HepG2 (cell line): ENCODE data around the gene NENF.

Experiments
- CHD4 ChIP-seq: fragments of 200-600 bp; sonication (generic); IDR thresholded peaks from 2 replicates; pipeline ENCODE4 v1.7.0; 2017; ENCODE audit warnings: mild to moderate bottlenecking, low read length, borderline replicate concordance
- CTCF ChIP-seq: sonication (generic); formaldehyde crosslinking; IDR thresholded peaks from 2 replicates; pipeline ENCODE4 v1.5.0; 2020; ENCODE audit warnings: mild to moderate bottlenecking, missing genetic modification reagents, moderate library complexity
- FOXK1 ChIP-seq: sonication (generic); formaldehyde crosslinking; IDR thresholded peaks from 2 replicates; pipeline ENCODE4 v1.4.0; 2020; ENCODE audit warnings: low read depth, missing genetic modification reagents, borderline replicate concordance
- IRF1 ChIP-seq: sonication (generic); formaldehyde crosslinking; IDR thresholded peaks from 2 replicates; pipeline ENCODE4 v1.4.0; 2020; ENCODE audit warnings: low read depth, mild to moderate bottlenecking, missing genetic modification reagents
- JUNB ChIP-seq: sonication (generic); formaldehyde crosslinking; IDR thresholded peaks from 2 replicates; pipeline ENCODE4 v1.8.0; 2022; ENCODE audit warnings: missing genetic modification reagents, mild to moderate bottlenecking, borderline replicate concordance
- MAFF ChIP-seq: IDR thresholded peaks from 2 replicates; pipeline ENCODE4 v1.6.1; 2011; ENCODE audit warnings: low read depth, low read length, improper control_type of control experiment
- POLR2AphosphoS5 ChIP-seq: IDR thresholded peaks from 2 replicates; pipeline ENCODE4 v1.6.1; 2012; ENCODE audit warnings: low read depth, low read length
- RFX5 ChIP-seq: IDR thresholded peaks from 2 replicates; pipeline ENCODE4 v1.6.1; 2011; ENCODE audit warnings: low read depth, low read length, improper control_type of control experiment
- SMARCE1 ChIP-seq: fragments of 450-650 bp; IDR thresholded peaks from 2 replicates; pipeline ENCODE4 v1.6.1; 2017; ENCODE audit warnings: borderline replicate concordance
- TCF12 ChIP-seq, 2 experiments: fragments of 450-650 bp in 1 of 2; sonication (generic) in 1 of 2; formaldehyde crosslinking in 1 of 2; IDR thresholded peaks; 2 replicates each; pipeline versions ENCODE4 v1.6.1 to v1.8.0; 2017 to 2022; ENCODE audit warnings: antibody characterized with exemption in 1 of 2, mild to moderate bottlenecking in 1 of 2, missing genetic modification reagents in 1 of 2, moderate library complexity in 1 of 2
- ZBTB44 ChIP-seq: sonication (generic); formaldehyde crosslinking; IDR thresholded peaks from 2 replicates; pipeline ENCODE4 v1.4.0; 2020; ENCODE audit warnings: missing genetic modification reagents

GRCh38 chr1:212414328-212415106 is 18.2 kb upstream of the NENF start, which contains the start of gene PACC1:
- TF ChIP-seq RFX5 (no peak), CTCF (CRISPR knock-in tag) (peak; percentile 41), POLR2AphosphoS5 (peak; percentile 78), TCF12 (IDR thresholded peaks at IDR 0.05) (no peak), TCF12 (CRISPR knock-in tag; IDR thresholded peaks at IDR 0.05) (no peak), CHD4 (no peak), SMARCE1 (no peak), ZBTB44 (CRISPR knock-in tag) (no peak), MAFF (no peak), IRF1 (no peak), FOXK1 (CRISPR knock-in tag) (no peak), JUNB (CRISPR knock-in tag) (no peak)
